Pulmonary artery endothelial cell (primary cell): ENCODE data around the gene CMIP. TPM values are rescaled to one million over a fixed set of nuclear protein-coding genes. Genes with fewer than 3 reads are reported as not detected.

Experiments
- DNase-seq: peaks from one replicate; pipeline ENCODE4 v3.0.0-alpha.2; 2011; ENCODE audit warnings: low read depth, low spot score
- total RNA-seq: library from RNA; depleted of rRNA; stranded (reverse); fragments of >200 nt; gene quantifications from 2 replicates; pipeline ENCODE4 v1.2.3, GENCODE V29; 2014

CMIP gene
- total RNA-seq, 1 donor from 2014 or later, result 30.1 TPM

GRCh38 chr16:81446907-81447268, 2.3 kb downstream of the CMIP start:
- DNase-seq, result no peak

DNA sequence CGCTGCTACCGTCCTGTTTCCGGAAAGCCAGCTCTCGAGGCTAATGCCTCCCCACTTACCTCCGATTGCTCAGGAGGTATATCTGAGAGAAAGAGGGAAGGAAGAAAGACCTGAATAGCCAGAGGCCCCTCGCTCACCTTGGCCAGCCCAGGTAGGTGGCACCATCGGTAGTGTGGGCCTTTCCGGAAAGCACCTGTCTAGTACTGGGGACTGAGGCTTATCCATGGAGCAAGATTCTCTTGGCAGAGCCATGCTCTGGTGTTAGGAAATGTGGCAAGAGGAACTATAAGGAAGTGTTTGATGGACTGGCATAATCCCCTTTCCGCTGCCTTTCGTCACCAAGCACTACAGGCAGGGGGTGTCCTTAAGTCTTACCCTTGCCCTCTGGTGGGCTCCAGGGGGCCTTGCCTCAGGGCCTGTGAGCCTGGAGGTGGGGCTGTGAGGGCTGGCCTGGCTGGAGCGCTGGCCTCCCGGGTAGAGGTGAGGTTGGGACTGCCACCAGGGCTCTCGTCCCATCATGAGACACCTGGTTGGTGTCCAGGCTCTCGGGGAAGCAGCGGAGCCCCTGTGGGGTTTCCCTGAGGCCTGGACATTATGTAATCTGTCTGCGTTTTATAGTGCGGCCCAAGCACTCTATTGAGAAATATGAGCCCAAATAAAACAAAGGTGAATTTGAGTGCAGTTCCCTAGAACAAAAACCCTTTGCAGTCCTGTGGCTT, 2.9 kb downstream of the CMIP start:
- no peak for DNase-seq

GRCh38 chr16:81448154-81449131, 3.8 kb downstream of the CMIP start:
- no peak for DNase-seq

DNA sequence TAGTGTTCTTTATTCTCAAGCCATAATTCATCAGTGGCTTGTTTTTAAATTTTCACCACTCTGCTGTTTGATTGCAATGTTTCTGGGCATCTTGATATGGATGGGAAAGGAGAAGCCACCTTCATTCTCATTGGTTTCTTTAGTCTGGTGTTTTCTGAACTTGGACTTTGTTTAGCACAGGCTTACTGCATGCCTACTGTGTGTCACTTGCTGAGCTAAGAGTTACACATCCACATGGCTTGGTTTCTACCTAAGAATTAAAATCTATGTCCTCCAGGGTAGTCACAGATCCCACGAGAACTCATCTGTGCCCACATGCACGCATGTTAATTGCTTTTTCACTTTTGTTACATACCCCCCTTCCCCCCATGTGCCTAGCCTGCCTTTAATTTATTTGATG, 4.6 kb downstream of the CMIP start:
- no peak for DNase-seq

GRCh38 chr16:81449899-81450608, 5.4 kb downstream of the CMIP start:
- DNase-seq, result no peak

DNA sequence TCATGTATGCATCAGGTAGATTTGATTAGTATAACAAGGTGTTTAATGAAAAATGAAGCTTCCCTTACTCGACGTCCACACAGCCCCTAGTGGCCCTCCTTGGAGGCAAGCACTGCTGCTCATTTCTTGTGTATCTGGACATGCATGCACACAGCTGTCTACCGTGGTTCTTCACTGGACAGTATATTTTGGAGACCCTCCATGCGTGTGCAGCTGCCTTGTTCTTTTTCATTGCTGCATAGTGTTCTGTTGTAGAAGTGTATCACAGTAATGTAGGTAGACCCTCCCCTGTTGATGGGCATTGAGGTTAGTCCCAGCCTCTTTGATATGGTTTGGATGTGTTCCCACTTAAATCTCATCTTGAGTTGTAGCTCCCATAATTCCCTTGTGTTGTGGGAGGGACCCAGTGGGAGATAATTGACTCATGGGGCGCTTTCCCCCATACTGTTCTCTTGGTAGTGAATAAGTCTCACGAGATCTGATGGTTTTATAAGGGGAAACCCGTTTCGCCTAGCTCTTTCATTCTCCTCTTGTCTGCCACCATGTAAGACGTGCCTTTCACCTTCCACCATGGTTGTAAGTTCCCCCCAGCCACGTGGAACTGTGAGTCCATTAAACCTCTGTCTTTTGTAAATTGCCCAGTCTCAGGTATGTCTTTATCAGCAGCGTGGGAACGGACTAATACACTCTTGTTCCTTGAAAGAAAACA, 6.3 kb downstream of the CMIP start:
- no peak for DNase-seq

DNA sequence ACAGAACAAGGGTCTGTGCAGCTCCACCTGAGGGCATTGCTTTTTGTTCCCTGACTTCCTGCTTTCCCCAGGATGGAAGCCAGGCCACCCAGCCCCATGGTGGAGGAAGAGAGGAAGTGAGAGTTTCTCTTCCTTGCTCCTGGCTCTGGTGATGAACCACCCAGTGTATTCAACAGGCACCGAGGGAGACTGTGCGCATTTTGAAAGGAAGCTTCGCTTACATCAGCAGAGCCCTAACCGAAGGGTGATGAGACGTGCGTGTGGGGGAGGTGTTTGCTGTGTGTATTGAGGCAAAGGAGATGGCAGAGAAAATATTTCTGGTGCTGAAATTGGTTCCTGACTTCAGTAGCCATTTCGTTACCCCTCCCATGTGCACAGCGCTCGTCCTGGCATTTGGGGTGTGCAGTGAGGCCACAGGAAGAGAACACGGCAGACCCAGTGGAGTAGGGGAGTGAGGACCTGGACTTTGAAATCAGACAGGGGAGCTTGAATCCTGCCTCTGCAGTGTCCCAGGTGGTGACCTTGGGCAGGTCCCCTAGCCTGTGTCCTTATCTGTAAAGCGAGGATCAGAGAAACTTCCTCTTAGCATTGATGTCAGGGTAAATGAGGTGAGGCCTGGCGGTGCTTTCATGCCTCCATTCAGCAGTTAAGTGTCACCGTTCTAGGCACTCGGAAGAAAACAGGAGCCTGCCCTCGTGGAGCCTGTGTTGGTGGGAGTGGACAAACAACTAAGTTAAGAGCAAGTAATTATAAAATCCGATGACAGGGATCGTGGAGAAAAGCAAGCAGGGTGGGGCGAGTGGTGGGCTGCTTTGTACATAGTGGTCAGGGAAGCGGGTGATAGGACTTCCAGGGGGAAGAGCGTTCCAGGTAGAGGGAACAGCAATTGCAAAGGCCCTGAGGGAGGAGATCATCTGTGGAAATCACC, 7.4 kb downstream of the CMIP start:
- DNase-seq, result no peak

GRCh38 chr16:81453091-81453728, 8.6 kb downstream of the CMIP start:
- DNase-seq, result no peak

- DNase-seq, result no peak
Measured at GRCh38 chr16:81454044-81454443, 9.4 kb downstream of the CMIP start.

- DNase-seq, result no peak
Measured at GRCh38 chr16:81455006-81455405, 10.4 kb downstream of the CMIP start.

DNA sequence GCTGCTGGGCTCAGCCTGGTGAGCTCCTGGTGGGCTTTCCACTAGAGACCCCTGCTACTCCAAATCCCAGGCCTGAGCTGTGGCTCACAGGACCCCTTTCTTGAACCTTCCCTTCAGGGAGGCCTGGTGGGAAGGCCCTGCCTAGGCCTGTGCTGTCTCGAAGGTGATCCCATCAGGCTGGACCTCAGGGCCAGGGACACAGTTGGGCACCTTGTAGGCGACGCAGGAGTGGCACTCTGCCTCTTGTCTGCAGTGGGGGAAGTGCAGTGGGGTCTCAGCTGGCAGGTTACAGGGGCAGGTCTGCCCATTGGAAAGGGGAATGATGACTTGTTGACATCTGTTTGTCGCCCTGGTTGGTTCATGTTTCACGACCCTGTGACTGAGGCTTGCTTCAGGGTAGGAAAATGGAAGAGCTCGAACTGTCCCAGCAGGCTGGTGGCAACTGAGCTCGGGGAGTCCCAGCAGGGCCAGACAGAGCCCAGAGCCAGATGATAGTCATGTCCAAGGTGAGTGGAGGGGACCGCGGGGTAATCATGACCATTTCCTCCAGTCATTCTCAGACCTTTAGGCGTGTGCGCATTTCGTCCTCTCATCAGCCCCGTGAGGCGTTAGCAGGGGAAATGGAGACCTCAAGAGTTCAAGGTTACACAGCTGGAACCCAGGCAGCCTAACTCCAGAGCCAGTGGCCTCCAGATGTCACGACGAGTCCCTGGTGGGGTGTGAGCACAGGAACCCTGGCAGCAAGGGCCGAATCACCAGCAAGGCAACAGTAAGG, 11.3 kb downstream of the CMIP start:
- DNase-seq, result no peak

GRCh38 chr16:81456523-81457325, 12.1 kb downstream of the CMIP start:
- DNase-seq, result no peak

DNA sequence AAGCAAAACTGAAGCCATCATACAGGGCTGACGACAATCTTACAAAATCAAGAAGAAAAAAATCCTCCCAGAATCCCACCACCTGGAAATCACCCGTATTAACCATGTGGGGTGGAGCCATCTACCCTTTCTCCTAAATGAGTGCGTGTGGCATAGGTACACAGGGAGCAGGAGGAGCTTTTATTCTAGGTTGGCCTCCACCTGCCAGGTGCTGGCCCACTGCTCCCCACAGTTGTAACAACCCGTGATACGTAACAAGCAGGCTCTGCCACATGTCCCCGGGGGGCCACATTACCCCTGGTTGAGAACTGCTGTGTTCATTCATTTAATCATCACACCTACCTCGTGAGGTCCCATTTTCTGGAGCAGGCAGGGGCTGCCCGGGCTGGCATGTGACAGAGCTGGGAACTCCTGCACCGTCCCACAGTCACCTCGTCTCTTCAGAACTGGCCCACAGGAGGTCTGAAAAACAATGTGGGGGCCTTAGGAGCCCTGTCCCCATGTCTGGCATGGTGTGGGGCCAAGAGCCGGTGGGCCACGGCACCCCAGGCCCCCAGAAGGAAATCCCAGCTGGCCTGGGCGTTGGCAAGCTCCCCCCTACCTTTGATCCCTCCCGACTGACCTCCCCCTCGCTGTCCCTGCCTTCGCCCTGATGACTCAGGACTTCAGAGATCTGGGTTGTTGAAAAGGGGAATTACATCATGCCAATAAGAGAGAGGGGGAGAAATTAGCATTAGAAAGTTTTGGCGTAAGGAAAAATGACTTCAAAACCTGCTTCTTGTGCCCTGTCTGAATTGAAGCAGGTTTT, 12.9 kb downstream of the CMIP start:
- no peak for DNase-seq

DNA sequence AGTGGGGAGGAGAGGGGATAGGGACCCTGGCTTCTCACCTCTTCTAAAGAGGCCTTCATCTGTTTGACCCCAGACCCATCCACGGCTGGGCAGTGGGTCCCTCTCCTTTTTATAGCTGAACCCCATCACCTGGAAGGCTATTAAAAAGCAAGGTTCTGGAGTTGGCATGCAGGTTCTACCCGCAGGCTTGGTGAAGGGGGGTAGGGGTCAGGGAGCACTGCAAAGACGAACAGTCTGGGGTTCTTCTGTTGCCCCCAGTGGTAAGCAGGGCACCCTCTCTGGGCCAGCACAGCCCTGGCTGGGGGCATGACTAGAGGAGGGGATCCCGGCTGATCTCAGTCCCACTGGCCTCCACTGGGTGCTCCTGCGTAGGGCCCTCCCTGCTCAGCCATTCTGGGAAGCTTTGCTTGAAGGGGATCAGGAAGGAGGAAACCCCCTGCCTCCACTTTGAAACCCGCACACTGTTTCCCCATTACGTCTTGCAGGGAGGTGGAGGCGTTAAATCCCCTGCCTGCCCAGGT, 13.6 kb downstream of the CMIP start:
- no peak for DNase-seq

DNA sequence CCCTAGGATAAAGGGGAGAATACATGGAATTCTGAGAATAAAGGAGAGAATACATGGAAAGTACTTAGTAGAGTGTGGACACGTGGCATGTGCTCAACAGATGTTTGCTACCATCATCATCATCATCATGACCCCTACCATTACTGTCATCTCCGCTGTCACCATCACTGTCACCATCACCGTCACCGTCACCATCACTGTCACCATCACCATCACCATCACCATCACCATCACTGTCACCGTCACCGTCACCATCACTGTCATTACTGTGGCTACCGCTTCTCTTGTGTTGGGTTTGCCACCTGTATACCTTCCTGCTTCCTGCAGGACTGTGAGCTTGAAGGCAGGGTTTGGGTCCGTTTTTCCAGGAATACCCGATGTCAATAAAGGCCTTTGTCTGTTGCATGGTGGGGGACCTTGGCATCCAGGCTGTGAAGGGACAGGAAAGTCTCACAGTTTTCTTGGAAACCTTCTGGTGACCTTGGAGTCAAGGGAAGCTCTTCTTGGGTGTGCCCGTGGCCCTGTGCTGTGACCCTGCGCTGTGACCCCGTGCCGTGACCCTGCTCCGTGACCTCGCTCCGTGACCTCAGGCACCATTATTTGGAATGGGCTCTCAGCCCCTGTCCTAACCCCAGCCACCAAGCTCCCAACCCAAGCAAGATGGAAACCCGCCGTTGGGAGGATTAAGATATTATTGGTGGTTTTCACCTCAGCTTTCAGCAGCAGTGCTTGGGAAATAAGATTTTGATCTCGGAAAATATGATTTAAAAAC, 14.4 kb downstream of the CMIP start:
- DNase-seq, result no peak

GRCh38 chr16:81460075-81460474, 15.5 kb downstream of the CMIP start:
- DNase-seq, result no peak
